Neuron (in vitro differentiated cells): Measurements from ENCODE around the gene CHMP4A.
A peak's percentile ranks its signal among the peaks of the same experiment; 100 is the strongest.

Source experiments
- H2AFZ ChIP-seq: one replicate; pipeline ENCODE4 v1.6.1; 2013; ENCODE audit warnings: low read depth, mild to moderate bottlenecking, inconsistent platforms, low read length, moderate library complexity
- H3K27me3 ChIP-seq: one replicate; pipeline ENCODE4 v1.6.1; 2013; ENCODE audit warnings: low read length; ENCODE audit not compliant: insufficient read depth
- H3K36me3 ChIP-seq: one replicate; pipeline ENCODE4 v1.6.1; 2013; ENCODE audit warnings: low read length; ENCODE audit not compliant: insufficient read depth
- H3K4me1 ChIP-seq: one replicate; pipeline ENCODE4 v1.6.1; 2013; ENCODE audit warnings: low read length; ENCODE audit not compliant: insufficient read depth
- H3K4me3 ChIP-seq: 2 replicates; pipeline ENCODE4 v1.5.1; 2013; ENCODE audit warnings: mild to moderate bottlenecking, low read length, moderate library complexity
- H3K9me3 ChIP-seq: one replicate; pipeline ENCODE4 v1.6.1; 2013; ENCODE audit warnings: low read length

CHMP4A gene

DNA sequence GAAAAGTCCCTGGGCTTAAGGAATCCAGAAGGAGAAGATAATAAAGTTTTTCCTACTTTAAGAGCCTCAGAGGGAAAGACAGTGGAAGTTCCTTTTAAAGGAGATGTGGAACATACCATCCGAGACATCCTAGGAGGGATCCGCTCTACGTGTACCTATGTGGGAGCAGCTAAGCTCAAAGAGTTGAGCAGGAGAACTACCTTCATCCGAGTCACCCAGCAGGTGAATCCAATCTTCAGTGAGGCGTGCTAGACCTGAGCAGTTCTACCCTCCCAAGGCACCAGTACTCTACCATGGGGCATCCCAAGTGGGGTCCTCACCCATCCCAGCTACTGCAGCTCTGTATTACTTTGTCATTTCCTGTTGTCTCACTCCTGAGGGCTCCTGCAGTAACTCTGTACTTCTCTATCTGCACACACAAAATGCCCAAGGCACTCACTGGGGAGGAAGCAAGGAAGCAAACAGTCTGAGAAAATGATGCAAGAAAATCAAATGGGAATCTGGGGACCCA, 25.3 kb upstream of the CHMP4A start:
- Histone ChIP-seq H3K4me3 (no peak overlapping the region), H3K9me3 (no peaks in the 10 kb centered on the region), H3K4me1 (peaks cover 27% of the 10 kb centered on the region), H3K27me3 (no peaks in the 10 kb centered on the region), H3K36me3 (peaks cover 60% of the 10 kb centered on the region), H2AFZ (no peak overlapping the region)

DNA sequence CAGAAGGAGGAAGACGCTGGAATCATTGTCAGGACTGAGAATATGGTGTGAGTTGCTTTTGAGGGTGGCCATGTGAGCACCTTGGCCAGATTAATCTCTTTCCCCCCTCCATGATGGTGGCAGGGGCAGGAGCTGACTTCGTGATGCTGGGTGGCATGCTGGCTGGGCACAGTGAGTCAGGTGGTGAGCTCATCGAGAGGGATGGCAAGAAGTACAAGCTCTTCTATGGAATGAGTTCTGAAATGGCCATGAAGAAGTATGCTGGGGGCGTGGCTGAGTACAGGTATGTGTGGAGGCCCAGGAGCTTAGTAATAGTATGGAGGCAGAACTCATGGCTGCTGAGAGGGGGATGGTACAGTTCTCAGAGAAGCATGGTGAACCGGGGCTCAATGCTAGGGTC, 24.8 kb upstream of the CHMP4A start:
- Histone ChIP-seq H3K36me3 (peaks cover 60% of the 10 kb centered on the region), H3K4me1 (peaks cover 32% of the 10 kb centered on the region), H2AFZ (no peak overlapping the region), H3K9me3 (no peaks in the 10 kb centered on the region), H3K27me3 (no peaks in the 10 kb centered on the region), H3K4me3 (no peak overlapping the region)

DNA sequence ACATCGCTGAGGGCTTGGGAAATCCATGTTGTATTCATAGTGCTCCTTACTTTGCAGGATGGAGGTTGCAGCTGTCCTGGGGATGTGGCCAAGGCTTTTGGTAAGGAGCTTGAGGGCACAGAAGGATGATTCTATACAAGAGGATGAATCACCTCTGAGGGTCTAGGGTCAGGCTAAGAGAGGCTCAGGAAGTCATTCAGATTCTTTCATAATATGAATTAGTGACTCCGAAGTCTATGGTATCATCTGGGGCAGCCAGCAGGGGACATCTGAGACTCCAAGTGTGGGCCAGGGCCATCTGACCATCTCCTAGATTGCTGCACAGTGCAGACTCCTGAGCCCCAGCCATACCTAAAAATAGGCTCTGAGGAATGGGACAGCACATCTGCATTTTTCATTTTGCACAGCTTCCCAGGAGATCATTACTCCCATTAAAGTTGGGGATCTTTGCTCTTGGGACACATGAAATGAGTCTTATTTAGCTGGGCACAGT, 24.2 kb upstream of the CHMP4A start:
- Histone ChIP-seq H2AFZ (no peak overlapping the region), H3K36me3 (peaks cover 60% of the 10 kb centered on the region), H3K27me3 (no peaks in the 10 kb centered on the region), H3K4me3 (no peak overlapping the region), H3K4me1 (peaks cover 35% of the 10 kb centered on the region), H3K9me3 (no peaks in the 10 kb centered on the region)

DNA sequence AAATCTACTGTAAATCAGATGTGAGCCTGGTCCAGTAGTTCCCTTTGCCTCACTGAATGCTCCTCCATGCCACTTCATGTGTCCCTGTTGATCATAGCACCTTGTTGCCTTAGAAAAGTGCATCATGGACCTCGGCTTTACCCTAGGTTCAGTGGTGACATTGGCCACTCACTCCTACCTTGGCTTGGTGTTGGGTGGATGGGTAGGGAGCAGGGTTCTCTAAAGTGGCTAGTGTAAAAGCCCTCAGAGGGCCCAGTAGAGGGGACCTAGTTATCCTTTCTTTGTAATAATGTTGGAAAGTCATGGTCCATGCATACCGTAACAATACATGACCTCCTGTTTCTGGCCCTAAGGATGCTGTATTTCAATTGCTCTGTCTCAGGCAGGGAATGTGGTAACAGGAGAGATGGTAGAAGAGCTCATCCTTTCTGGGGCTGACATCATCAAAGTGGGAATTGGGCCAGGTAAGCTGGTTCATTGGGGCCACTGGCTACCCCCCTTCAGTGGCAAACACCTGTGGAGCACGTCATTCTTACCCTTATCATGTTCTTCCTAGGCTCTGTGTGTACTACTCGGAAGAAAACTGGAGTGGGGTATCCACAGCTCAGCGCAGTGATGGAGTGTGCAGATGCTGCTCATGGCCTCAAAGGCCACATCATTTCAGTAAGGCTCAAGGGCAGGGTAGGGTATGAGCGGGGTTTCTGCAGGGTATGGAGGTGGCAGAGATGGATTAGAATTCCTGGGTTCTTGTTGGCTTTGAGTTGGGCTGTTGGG, 23.6 kb upstream of the CHMP4A start:
- Histone ChIP-seq H3K36me3 (peaks cover 60% of the 10 kb centered on the region), H3K4me1 (peaks cover 34% of the 10 kb centered on the region)

DNA sequence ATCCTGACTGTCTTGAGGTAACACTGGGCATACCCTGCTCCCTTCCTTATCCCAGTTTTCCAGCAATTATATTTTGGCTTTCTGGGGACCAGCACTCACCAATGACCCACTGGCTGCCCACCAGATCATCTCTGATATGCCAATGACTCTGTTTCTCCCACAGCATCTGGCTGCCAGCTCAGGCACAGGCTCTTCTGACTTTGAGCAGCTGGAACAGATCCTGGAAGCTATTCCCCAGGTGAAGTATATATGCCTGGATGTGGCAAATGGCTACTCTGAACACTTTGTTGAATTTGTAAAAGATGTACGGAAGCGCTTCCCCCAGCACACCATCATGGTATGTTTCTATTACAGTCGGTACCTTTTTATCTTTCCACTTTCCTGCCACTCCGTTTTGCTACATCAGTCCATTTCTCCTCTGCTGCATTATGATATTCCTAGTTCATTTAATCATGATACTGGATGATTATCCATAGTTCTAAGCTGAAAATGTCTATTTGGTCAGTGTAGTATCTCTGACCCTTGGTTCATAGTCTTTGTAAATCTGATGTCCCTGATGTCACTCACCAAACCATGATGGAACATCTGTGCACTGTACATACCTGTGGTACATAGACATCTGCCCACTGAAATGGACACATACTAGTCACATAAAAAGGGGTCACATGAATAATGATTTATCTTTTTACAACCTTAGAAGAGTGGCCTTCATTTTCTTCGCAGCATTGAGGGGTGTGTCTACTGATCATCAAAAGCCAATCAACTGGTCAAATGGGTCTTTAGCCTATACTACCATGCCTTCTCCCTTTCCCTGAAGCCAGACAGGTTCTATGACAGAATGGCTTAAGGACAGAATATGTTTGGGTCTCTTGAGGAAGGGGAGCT, 22.8 kb upstream of the CHMP4A start:
- H3K9me3 ChIP-seq, result no peaks in the 10 kb centered on the region
- peaks cover 58% of the 10 kb centered on the region for H3K36me3 ChIP-seq
- H3K4me1 ChIP-seq, result peaks cover 32% of the 10 kb centered on the region

More for the DNA sequence above, 23.6 kb upstream of the CHMP4A start:
- H3K9me3 ChIP-seq, result no peaks in the 10 kb centered on the region
- no peak overlapping the region for H3K4me3 ChIP-seq
- H3K27me3 ChIP-seq, result no peaks in the 10 kb centered on the region
- no peak overlapping the region for H2AFZ ChIP-seq

DNA sequence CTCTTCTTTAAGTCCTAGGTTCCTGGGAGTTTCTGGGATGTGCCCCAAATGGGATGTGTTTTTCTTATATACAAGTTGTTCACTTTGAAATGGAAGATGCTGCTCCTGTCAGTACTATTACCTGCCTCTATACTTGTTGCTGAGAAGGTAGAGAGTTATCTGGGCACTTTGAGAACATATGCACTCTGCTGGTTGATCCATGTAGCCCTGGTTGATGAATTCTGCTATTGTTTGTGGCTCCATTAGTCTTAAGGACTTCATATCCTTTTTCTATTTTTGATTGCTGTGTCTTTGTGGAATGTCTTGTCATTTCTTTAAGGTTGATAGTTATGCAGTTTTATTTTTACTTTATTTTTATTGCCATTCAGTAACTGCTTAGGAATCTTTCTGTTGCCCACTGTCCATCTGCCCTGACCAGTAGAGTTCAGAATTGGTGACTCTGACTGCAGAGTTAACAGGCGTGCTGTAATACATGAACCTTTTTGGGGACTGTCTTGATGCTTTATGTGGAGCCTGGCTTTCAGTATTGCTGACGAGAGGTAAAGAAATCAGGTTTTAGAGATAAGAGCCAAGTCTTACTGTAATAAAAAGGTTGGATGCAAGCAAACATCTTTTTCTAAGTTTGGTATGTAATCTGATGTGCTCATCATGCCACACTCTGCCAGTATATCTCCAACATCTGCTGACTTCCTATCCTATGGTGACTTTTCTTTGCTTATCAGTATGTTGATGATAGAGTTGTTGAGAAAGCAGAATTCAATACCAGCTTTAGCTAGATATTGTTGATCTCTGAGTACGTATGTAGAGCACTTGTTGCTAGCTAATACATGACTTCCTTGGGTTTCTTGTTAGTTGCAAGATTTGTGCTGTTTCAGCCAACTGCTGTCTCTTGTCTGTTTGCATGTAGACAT, 21.1 kb upstream of the CHMP4A start:
- peaks cover 41% of the 10 kb centered on the region for H3K36me3 ChIP-seq
- H2AFZ ChIP-seq, result no peak overlapping the region
- H3K9me3 ChIP-seq, result no peaks in the 10 kb centered on the region
- no peak overlapping the region for H3K4me3 ChIP-seq
- H3K4me1 ChIP-seq, result peaks cover 22% of the 10 kb centered on the region
- H3K27me3 ChIP-seq, result no peaks in the 10 kb centered on the region

More for the DNA sequence above, 22.8 kb upstream of the CHMP4A start:
- H2AFZ ChIP-seq, result no peak overlapping the region
- H3K4me3 ChIP-seq, result no peak overlapping the region
- H3K27me3 ChIP-seq, result no peaks in the 10 kb centered on the region

DNA sequence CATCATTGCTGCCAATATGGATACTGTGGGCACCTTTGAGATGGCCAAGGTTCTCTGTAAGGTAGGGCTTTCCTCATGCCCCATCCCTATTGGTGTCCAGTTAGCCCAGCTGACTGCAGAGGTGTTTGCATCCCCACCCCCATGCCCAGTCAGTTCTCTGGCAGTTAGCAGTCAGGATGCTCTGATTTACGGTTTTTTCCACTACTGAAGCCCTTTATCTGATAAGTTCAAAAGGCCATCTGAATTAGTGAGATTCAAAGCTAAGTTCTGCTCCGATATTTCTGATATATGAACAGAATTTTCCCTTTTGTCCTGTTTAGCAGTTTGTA, 20.2 kb upstream of the CHMP4A start:
- H3K27me3 ChIP-seq, result no peaks in the 10 kb centered on the region
- H3K9me3 ChIP-seq, result no peaks in the 10 kb centered on the region
- peaks cover 22% of the 10 kb centered on the region for H3K4me1 ChIP-seq
- peaks cover 34% of the 10 kb centered on the region for H3K36me3 ChIP-seq
- no peak overlapping the region for H2AFZ ChIP-seq
- H3K4me3 ChIP-seq, result peak overlapping the region; percentile 67

DNA sequence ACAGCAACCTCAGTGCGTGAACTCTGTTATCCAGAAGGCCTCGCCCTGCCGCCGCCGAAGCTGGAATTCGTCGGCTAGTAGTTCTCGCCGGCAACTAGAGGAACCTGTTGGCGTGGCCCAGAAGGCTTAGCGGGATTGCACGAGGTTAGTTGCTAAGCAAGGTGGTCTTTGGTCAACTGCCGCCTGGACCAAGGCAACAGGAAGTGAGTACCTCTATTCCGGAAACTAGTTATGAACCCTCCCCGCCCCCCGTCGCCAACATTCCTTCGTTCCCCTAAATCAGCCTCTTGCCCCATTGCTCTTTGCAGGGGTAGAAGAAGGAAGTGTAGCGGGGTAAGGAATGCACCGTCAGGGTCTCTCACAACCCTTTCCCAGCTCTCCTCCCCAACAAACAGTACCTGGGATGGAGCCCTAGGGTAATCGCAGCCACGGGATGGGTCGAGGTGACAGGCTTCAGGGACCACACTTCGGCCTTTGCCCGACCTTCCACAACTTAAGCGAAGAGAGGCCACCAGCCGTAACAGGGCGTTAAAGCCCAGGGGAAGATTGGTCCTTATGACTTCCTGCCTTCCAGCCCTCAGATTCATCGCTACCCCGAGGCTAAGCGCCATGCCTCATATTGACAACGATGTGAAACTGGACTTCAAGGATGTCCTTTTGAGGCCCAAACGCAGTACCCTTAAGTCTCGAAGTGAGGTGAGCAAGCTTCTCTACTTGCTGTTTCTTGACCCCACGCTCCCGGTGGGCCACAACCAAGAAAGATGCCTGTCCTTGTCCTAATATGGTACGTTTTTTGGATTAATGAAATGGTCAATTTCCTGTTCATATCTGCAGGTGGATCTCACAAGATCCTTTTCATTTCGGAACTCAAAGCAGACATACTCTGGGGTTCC, 19.6 kb upstream of the CHMP4A start, which contains the start of gene GMPR2:
GMPR2 (plus strand) TSS at position 285 of the 893 bp plus-strand sequence; CDS start at position 610, 325 bp downstream.
- Histone ChIP-seq H3K36me3 (peaks cover 34% of the 10 kb centered on the region), H3K4me3 (peak within 1 kb of the TSS; percentile 67), H3K27me3 (no peaks in the 10 kb centered on the region), H3K4me1 (peaks cover 22% of the 10 kb centered on the region), H3K9me3 (no peaks in the 10 kb centered on the region), H2AFZ (peak within 1 kb of the TSS; percentile 23)

DNA sequence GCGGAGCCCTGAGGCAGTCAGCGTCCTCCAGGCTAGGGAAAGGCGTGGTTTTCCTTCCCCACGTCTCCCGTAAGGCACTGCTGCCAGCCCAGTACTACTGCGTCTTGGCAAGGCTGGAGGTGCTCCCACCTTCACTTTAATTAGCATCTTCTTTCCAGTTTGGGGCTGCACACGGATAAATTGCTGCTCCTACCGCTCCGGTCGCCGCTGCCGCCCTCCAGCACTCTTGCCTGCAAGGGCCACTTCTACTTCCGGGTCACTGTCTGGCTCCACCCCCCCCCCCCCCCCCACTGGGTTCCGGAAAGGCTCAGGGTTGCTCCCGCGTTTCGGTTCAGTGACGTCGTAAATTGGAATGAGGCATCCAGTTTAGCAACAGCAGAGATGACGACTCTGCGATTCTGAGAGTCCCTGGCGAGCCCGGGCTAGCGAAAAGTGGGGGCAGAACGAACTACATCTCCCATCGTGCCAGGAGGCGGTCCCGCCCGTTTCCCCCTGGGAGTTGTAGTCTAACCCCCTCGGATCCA, 18.9 kb upstream of the CHMP4A start, which contains the start of gene NEDD8:
NEDD8 (minus strand) TSS at position 247 of the 524 bp plus-strand sequence; CDS start at position 147, 100 bp downstream.
- peaks cover 29% of the 10 kb centered on the region for H3K36me3 ChIP-seq
- no peaks in the 10 kb centered on the region for H3K27me3 ChIP-seq
- peaks cover 22% of the 10 kb centered on the region for H3K4me1 ChIP-seq
- peak within 1 kb of the TSS; percentile 23 for H2AFZ ChIP-seq
- H3K9me3 ChIP-seq, result no peaks in the 10 kb centered on the region
- H3K4me3 ChIP-seq, result peak within 1 kb of the TSS; percentile 67

DNA sequence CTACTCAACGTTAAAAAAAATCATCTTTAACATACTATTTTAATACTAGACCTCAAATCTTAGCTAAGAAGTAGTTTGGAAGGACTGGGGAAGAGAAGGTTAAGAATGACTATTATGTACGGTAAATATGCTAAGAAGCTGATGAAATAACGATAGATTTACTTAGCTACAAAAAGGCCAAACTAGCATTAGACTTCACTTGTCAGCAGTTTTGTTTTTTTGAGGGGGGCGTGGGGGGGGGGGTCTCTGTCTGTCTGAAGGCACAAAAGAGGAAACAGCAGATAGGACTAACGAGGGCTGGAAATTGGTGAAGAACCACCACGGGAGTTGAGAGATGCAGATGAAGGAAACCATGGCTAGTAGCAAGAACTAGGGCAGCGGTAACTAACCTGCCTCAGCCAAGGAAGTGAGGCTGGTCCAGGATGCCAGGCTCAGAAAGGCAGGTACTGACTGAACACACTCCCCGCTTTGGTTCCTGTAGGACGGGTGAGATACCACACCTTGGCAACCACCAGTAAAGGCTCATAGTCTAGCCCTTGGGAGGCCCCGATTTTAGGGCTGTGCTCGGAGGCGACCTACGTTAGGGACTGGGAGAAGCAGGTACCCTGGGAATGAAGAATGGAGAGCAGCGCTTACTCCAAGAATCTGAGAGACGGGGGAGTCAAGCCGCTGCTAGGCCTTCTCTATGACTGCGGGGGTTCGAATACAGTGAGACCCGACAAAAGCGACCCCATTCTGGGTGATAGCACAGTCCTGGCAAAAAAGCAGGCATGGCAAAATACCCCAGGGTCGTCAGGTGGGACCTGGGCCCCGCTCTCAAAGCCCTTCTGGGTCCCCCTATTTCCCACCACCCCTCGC, 18.2 kb upstream of the CHMP4A start:
- H3K4me3 ChIP-seq, result peak overlapping the region; percentile 67
- H3K9me3 ChIP-seq, result no peaks in the 10 kb centered on the region
- no peaks in the 10 kb centered on the region for H3K27me3 ChIP-seq
- peak overlapping the region; percentile 23 for H2AFZ ChIP-seq
- H3K36me3 ChIP-seq, result peaks cover 24% of the 10 kb centered on the region
- H3K4me1 ChIP-seq, result peaks cover 22% of the 10 kb centered on the region

DNA sequence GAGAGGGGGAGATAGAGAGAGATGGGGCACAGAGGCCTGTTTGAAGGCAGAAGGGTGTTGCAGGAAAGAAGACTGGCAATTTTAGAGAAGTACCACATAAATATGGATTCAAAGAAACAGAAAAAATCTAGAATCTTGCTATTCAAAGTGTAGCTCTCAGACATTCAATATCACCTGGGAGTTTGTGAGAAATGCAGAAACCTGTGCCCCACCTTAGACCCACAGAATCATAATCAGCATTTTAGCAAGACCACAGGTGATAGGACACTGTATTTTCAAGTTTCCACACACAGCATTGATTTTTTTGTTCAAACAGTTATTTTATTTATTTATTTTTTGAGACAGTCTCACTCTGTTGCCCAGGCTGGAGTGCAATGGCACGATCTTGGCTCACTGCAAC, 15.6 kb upstream of the CHMP4A start:
- Histone ChIP-seq H3K4me3 (no peak overlapping the region), H3K9me3 (no peaks in the 10 kb centered on the region), H3K4me1 (peaks cover 20% of the 10 kb centered on the region), H2AFZ (no peak overlapping the region), H3K36me3 (peaks cover 10% of the 10 kb centered on the region), H3K27me3 (no peaks in the 10 kb centered on the region)
